HFFc6 (cell line): ENCODE measurements around the gene GRIP2. TPM values are rescaled to one million over a fixed set of nuclear protein-coding genes. Genes with fewer than 3 reads are reported as not detected.
A peak's percentile ranks its signal among the peaks of the same experiment; 100 is the strongest.

Experiments
- DNase-seq: peaks from one replicate; pipeline ENCODE4 v3.0.0-alpha.2; 2018
- H3K27ac Mint-ChIP-seq: 2 replicates; pipeline ENCODE4 v1.8.0; 2020; ENCODE audit warnings: mild to moderate bottlenecking, mixed read lengths
- H3K27me3 Mint-ChIP-seq: 2 replicates; pipeline ENCODE4 v1.8.0; 2021; ENCODE audit warnings: mild to moderate bottlenecking, moderate library complexity, mixed read lengths; ENCODE audit not compliant: insufficient read depth
- H3K36me3 Mint-ChIP-seq: 2 replicates; pipeline ENCODE4 v1.8.0; 2021; ENCODE audit warnings: low read depth, mixed read lengths
- H3K4me1 Mint-ChIP-seq: 2 replicates; pipeline ENCODE4 v1.8.0; 2020; ENCODE audit warnings: low read depth, mixed read lengths
- H3K4me3 Mint-ChIP-seq: 2 replicates; pipeline ENCODE4 v1.8.0; 2020; ENCODE audit warnings: mild to moderate bottlenecking, moderate library complexity, mixed read lengths
- H3K9me3 Mint-ChIP-seq: 2 replicates; pipeline ENCODE4 v1.8.0; 2020; ENCODE audit warnings: mild to moderate bottlenecking, mixed read lengths
- CTCF ChIP-seq: fragments of 200-600 bp; sonication (generic); IDR thresholded peaks from 2 replicates; pipeline ENCODE4 v1.5.0; 2021; ENCODE audit warnings: antibody characterized with exemption, mild to moderate bottlenecking
- total RNA-seq, 6 experiments: library from RNA; stranded (reverse); fragmentation: NEBNext Ultra II Directional; extraction: Animal tissue kit (Norgen Biotek cat#: 25700); gene quantifications; 2 replicates in 1 of 6; 3 replicates in 5 of 6; pipeline ENCODE4 v1.2.3, GENCODE V29; 2021

The GRIP2 gene
- total RNA-seq, 6 experiments from 2014 or later: 0.05 to 0.25 (median 0.13) TPM; not detected in 2

GRCh38 chr3:14533457-14533958 lies 6.6 kb downstream of the GRIP2 start:
- Mint-ChIP-seq H3K27me3 (peaks cover 14% of the 10 kb centered on the region), H3K36me3 (no peaks in the 10 kb centered on the region), H3K4me3 (no peak overlapping the region), H3K4me1 (peaks cover 6% of the 10 kb centered on the region; the same call in 1 of the 2 replicates), H3K27ac (no peak overlapping the region), H3K9me3 (peaks cover 4% of the 10 kb centered on the region; the same call in 1 of the 2 replicates)
- TF ChIP-seq CTCF: no peak
- DNase-seq: no peak

- Mint-ChIP-seq H3K36me3 (no peaks in the 10 kb centered on the region), H3K4me3 (no peak overlapping the region), H3K4me1 (peaks cover 6% of the 10 kb centered on the region; the same call in 1 of the 2 replicates), H3K9me3 (peaks cover 4% of the 10 kb centered on the region; the same call in 1 of the 2 replicates), H3K27me3 (peaks cover 13% of the 10 kb centered on the region), H3K27ac (no peak overlapping the region)
- no peak for DNase-seq
- no peak for TF ChIP-seq CTCF
These were observed 7.3 kb downstream of the GRIP2 start for GRCh38 chr3:14532691-14533456.

GRCh38 chr3:14531856-14532395 lies 8.2 kb downstream of the GRIP2 start:
- Mint-ChIP-seq H3K4me1 (peaks cover 6% of the 10 kb centered on the region), H3K27me3 (peaks cover 13% of the 10 kb centered on the region), H3K9me3 (peaks cover 4% of the 10 kb centered on the region; the same call in 1 of the 2 replicates), H3K36me3 (no peaks in the 10 kb centered on the region), H3K27ac (no peak overlapping the region), H3K4me3 (no peak overlapping the region)
- TF ChIP-seq CTCF: no peak
- DNase-seq: no peak

- no peak for DNase-seq
- peaks cover 21% of the 10 kb centered on the region for H3K4me1 Mint-ChIP-seq
- TF ChIP-seq CTCF: no peak
- no peak overlapping the region for H3K4me3 Mint-ChIP-seq
- peaks cover 4% of the 10 kb centered on the region; the same call in 1 of the 2 replicates for H3K9me3 Mint-ChIP-seq
- no peaks in the 10 kb centered on the region for H3K36me3 Mint-ChIP-seq
- H3K27ac Mint-ChIP-seq: no peak overlapping the region
- H3K27me3 Mint-ChIP-seq: peaks cover 12% of the 10 kb centered on the region
These were observed 12.1 kb downstream of the GRIP2 start for GRCh38 chr3:14528081-14528480.

- no peaks in the 10 kb centered on the region for H3K36me3 Mint-ChIP-seq
- no peak for TF ChIP-seq CTCF
- peaks cover 11% of the 10 kb centered on the region for H3K27me3 Mint-ChIP-seq
- H3K4me3 Mint-ChIP-seq: peak overlapping the region; percentile 50; the same call in 1 of the 2 replicates
- peak; percentile 36 for DNase-seq
- peak overlapping the region; percentile 54 for H3K27ac Mint-ChIP-seq
- H3K9me3 Mint-ChIP-seq: peaks cover 4% of the 10 kb centered on the region; the same call in 1 of the 2 replicates
- H3K4me1 Mint-ChIP-seq: peaks cover 21% of the 10 kb centered on the region
These were observed 14.2 kb downstream of the GRIP2 start for GRCh38 chr3:14525685-14526631.
